Measurements from ENCODE around the gene CYTH1. TPM values are rescaled to one million over a fixed set of nuclear protein-coding genes. Genes with fewer than 3 reads are reported as not detected.

CYTH1 gene
- total and polyA plus RNA-seq, 10 of the 15 experiments (the other 5 are each of a cell fraction or from before 2014, with no cell fraction given) = 6.6 to 188 (median 145) TPM

Small RNA genes within 50 kb of the gene (small RNA-seq; reads per million reads assigned to genes)
- gene RNU6-638P = not detected

Other genes starting within 250 kb of the CYTH1 start
- gene DNAH17, start 204.9 kb downstream of the CYTH1 start, total RNA-seq (2014; rRNA removed) = 0.76 and 1.5 TPM in 2 replicates
- gene DNAH17, start 204.9 kb downstream of the CYTH1 start, total RNA-seq (2014; rRNA removed; fragmentation: Illumina TruSeq; extraction: Trizol) = 0.45 and 0.46 TPM in 2 replicates
- gene DNAH17, start 204.9 kb downstream of the CYTH1 start, total RNA-seq (2021) = 0.90 and 1.6 TPM in 2 replicates
- 0.07 and 0.31 TPM in 2 replicates for gene DNAH17, start 204.9 kb downstream of the CYTH1 start, polyA plus RNA-seq (2011; rRNA removed)
- 0.65 and 0.70 TPM in 2 replicates for gene DNAH17, start 204.9 kb downstream of the CYTH1 start, polyA plus RNA-seq (2014; fragmentation: Illumina TruSeq; extraction: Trizol)
- under 1 TPM; 0.16 to 0.21 TPM for gene DNAH17, start 204.9 kb downstream of the CYTH1 start, polyA plus RNA-seq (2014; fragmentation: Nextera tagmentation; extraction: Ambion mirVana)
- 0.47 and 0.74 TPM in 2 replicates for gene DNAH17, start 204.9 kb downstream of the CYTH1 start, polyA plus RNA-seq (2014; rRNA removed)
- 1 to 10 TPM; 1.8 to 2.9 TPM for gene DNAH17, start 204.9 kb downstream of the CYTH1 start, polyA plus RNA-seq (2016; fragmentation: Nextera tagmentation; extraction: Ambion mirVana)
- gene USP36, start 58.5 kb upstream of the CYTH1 start, total RNA-seq (2014; rRNA removed) = 13.6 and 19.7 TPM in 2 replicates
- 15.6 and 18.5 TPM in 2 replicates for gene USP36, start 58.5 kb upstream of the CYTH1 start, total RNA-seq (2014; rRNA removed; fragmentation: Illumina TruSeq; extraction: Trizol)
- 65.7 and 72.6 TPM in 2 replicates for gene USP36, start 58.5 kb upstream of the CYTH1 start, total RNA-seq (2021)
- gene USP36, start 58.5 kb upstream of the CYTH1 start, polyA plus RNA-seq (2011; rRNA removed) = 19.2 and 35.0 TPM in 2 replicates
- gene USP36, start 58.5 kb upstream of the CYTH1 start, polyA plus RNA-seq (2014; fragmentation: Illumina TruSeq; extraction: Trizol) = 36.0 and 43.0 TPM in 2 replicates
- gene USP36, start 58.5 kb upstream of the CYTH1 start, polyA plus RNA-seq (2014; fragmentation: Nextera tagmentation; extraction: Ambion mirVana) = 10 to 100 TPM in 1 of 2 experiments, 1 to 10 TPM in 1; 7.2 to 12.4 TPM
- gene USP36, start 58.5 kb upstream of the CYTH1 start, polyA plus RNA-seq (2014; rRNA removed) = 33.1 and 41.6 TPM in 2 replicates
- 10 to 100 TPM; 34.1 to 34.8 TPM for gene USP36, start 58.5 kb upstream of the CYTH1 start, polyA plus RNA-seq (2016; fragmentation: Nextera tagmentation; extraction: Ambion mirVana)
- not detected in 2 replicates for gene CEP295NL, start 120.9 kb upstream of the CYTH1 start, total RNA-seq (2014; rRNA removed)
- gene CEP295NL, start 120.9 kb upstream of the CYTH1 start, total RNA-seq (2014; rRNA removed; fragmentation: Illumina TruSeq; extraction: Trizol) = not detected in 2 replicates
- not detected in 2 replicates for gene CEP295NL, start 120.9 kb upstream of the CYTH1 start, total RNA-seq (2021)
- not detected in 2 replicates for gene CEP295NL, start 120.9 kb upstream of the CYTH1 start, polyA plus RNA-seq (2011; rRNA removed)
- gene CEP295NL, start 120.9 kb upstream of the CYTH1 start, polyA plus RNA-seq (2014; fragmentation: Illumina TruSeq; extraction: Trizol) = not detected in 2 replicates
- not detected for gene CEP295NL, start 120.9 kb upstream of the CYTH1 start, polyA plus RNA-seq (2014; fragmentation: Nextera tagmentation; extraction: Ambion mirVana)
- not detected in 2 replicates for gene CEP295NL, start 120.9 kb upstream of the CYTH1 start, polyA plus RNA-seq (2014; rRNA removed)
- not detected for gene CEP295NL, start 120.9 kb upstream of the CYTH1 start, polyA plus RNA-seq (2016; fragmentation: Nextera tagmentation; extraction: Ambion mirVana)
- not detected in 2 replicates for gene TIMP2, start 143.1 kb upstream of the CYTH1 start, total RNA-seq (2014; rRNA removed)
- gene TIMP2, start 143.1 kb upstream of the CYTH1 start, total RNA-seq (2014; rRNA removed; fragmentation: Illumina TruSeq; extraction: Trizol) = not detected in 2 replicates
- gene TIMP2, start 143.1 kb upstream of the CYTH1 start, total RNA-seq (2021) = 0.41 and 0.64 TPM in 2 replicates
- gene TIMP2, start 143.1 kb upstream of the CYTH1 start, polyA plus RNA-seq (2011; rRNA removed) = 0.03 TPM in 1 of 2 replicates, not detected in the other
- not detected in 2 replicates for gene TIMP2, start 143.1 kb upstream of the CYTH1 start, polyA plus RNA-seq (2014; fragmentation: Illumina TruSeq; extraction: Trizol)
- not detected for gene TIMP2, start 143.1 kb upstream of the CYTH1 start, polyA plus RNA-seq (2014; fragmentation: Nextera tagmentation; extraction: Ambion mirVana)
- not detected in 2 replicates for gene TIMP2, start 143.1 kb upstream of the CYTH1 start, polyA plus RNA-seq (2014; rRNA removed)
- gene TIMP2, start 143.1 kb upstream of the CYTH1 start, polyA plus RNA-seq (2016; fragmentation: Nextera tagmentation; extraction: Ambion mirVana) = under 1 TPM in 1 of 2 experiments, not detected in 1; 0.04 TPM
- 1.9 and 2.2 TPM in 2 replicates for gene LGALS3BP, start 197.7 kb upstream of the CYTH1 start, total RNA-seq (2014; rRNA removed)
- 1.0 TPM in 2 replicates for gene LGALS3BP, start 197.7 kb upstream of the CYTH1 start, total RNA-seq (2014; rRNA removed; fragmentation: Illumina TruSeq; extraction: Trizol)
- gene LGALS3BP, start 197.7 kb upstream of the CYTH1 start, total RNA-seq (2021) = 5.2 and 5.8 TPM in 2 replicates
- 0.82 and 2.0 TPM in 2 replicates for gene LGALS3BP, start 197.7 kb upstream of the CYTH1 start, polyA plus RNA-seq (2011; rRNA removed)
- gene LGALS3BP, start 197.7 kb upstream of the CYTH1 start, polyA plus RNA-seq (2014; fragmentation: Illumina TruSeq; extraction: Trizol) = 1.4 and 1.7 TPM in 2 replicates
- under 1 TPM; 0.52 to 0.62 TPM for gene LGALS3BP, start 197.7 kb upstream of the CYTH1 start, polyA plus RNA-seq (2014; fragmentation: Nextera tagmentation; extraction: Ambion mirVana)
- gene LGALS3BP, start 197.7 kb upstream of the CYTH1 start, polyA plus RNA-seq (2014; rRNA removed) = 1.8 and 2.7 TPM in 2 replicates
- gene LGALS3BP, start 197.7 kb upstream of the CYTH1 start, polyA plus RNA-seq (2016; fragmentation: Nextera tagmentation; extraction: Ambion mirVana) = 1 to 10 TPM; 2.0 to 3.5 TPM
- 18.6 and 20.0 TPM in 2 replicates for gene CANT1, start 227.5 kb upstream of the CYTH1 start, total RNA-seq (2014; rRNA removed)
- 10.7 and 12.2 TPM in 2 replicates for gene CANT1, start 227.5 kb upstream of the CYTH1 start, total RNA-seq (2014; rRNA removed; fragmentation: Illumina TruSeq; extraction: Trizol)
- 48.5 and 59.2 TPM in 2 replicates for gene CANT1, start 227.5 kb upstream of the CYTH1 start, total RNA-seq (2021)
- gene CANT1, start 227.5 kb upstream of the CYTH1 start, polyA plus RNA-seq (2011; rRNA removed) = 20.5 and 28.8 TPM in 2 replicates
- 13.6 and 18.4 TPM in 2 replicates for gene CANT1, start 227.5 kb upstream of the CYTH1 start, polyA plus RNA-seq (2014; fragmentation: Illumina TruSeq; extraction: Trizol)
- 1 to 10 TPM; 2.2 to 7.9 TPM for gene CANT1, start 227.5 kb upstream of the CYTH1 start, polyA plus RNA-seq (2014; fragmentation: Nextera tagmentation; extraction: Ambion mirVana)
- gene CANT1, start 227.5 kb upstream of the CYTH1 start, polyA plus RNA-seq (2014; rRNA removed) = 21.8 and 23.4 TPM in 2 replicates
- 10 to 100 TPM; 28.3 to 34.0 TPM for gene CANT1, start 227.5 kb upstream of the CYTH1 start, polyA plus RNA-seq (2016; fragmentation: Nextera tagmentation; extraction: Ambion mirVana)
- gene C1QTNF1, start 241.9 kb upstream of the CYTH1 start, total RNA-seq (2014; rRNA removed) = 0.28 and 0.33 TPM in 2 replicates
- gene C1QTNF1, start 241.9 kb upstream of the CYTH1 start, total RNA-seq (2014; rRNA removed; fragmentation: Illumina TruSeq; extraction: Trizol) = 0.05 and 0.09 TPM in 2 replicates
- gene C1QTNF1, start 241.9 kb upstream of the CYTH1 start, total RNA-seq (2021) = 0.21 and 0.56 TPM in 2 replicates
- not detected in 2 replicates for gene C1QTNF1, start 241.9 kb upstream of the CYTH1 start, polyA plus RNA-seq (2011; rRNA removed)
- 0.10 TPM in 1 of 2 replicates, not detected in the other for gene C1QTNF1, start 241.9 kb upstream of the CYTH1 start, polyA plus RNA-seq (2014; fragmentation: Illumina TruSeq; extraction: Trizol)
- gene C1QTNF1, start 241.9 kb upstream of the CYTH1 start, polyA plus RNA-seq (2014; fragmentation: Nextera tagmentation; extraction: Ambion mirVana) = not detected
- 0.46 and 1.1 TPM in 2 replicates for gene C1QTNF1, start 241.9 kb upstream of the CYTH1 start, polyA plus RNA-seq (2014; rRNA removed)
- under 1 TPM in 1 of 2 experiments, not detected in 1; 0.05 TPM for gene C1QTNF1, start 241.9 kb upstream of the CYTH1 start, polyA plus RNA-seq (2016; fragmentation: Nextera tagmentation; extraction: Ambion mirVana)

Data from GM12878 (cell line).